Measurements from ENCODE around the gene ASCL5. TPM values are rescaled to one million over a fixed set of nuclear protein-coding genes. Genes with fewer than 3 reads are reported as not detected.

The ASCL5 gene
- total RNA-seq, 8 experiments from 2014 or later: 0.31 to 5.2 (median 1.2) TPM

- Histone ChIP-seq H3K4me1 (replicated peaks in 1 of 2) (no peaks in the 10 kb centered on the region), H3K4me3 (no peak overlapping the region), H3K27ac (no peak overlapping the region)
- 77 to 100% (median 91%) methylated on average over 1 to 7 of the region's 7 CpGs; no CpG with 5 or more reads in 3 of the 10 experiments for WGBS, 10 experiments
- no peak for ATAC-seq (replicated peaks in 6 of 8)
- in situ Hi-C loops (cut with MboI; ENCODE audit: low pct_unique_long_range_greater_than_20kb in 2 of 9, low sequenced_read_pairs in 9 of 9, unreplicated experiment in 9 of 9): no loop called here
Observed at GRCh38 chr1:201145816-201146215, 18.8 kb upstream of the ASCL5 start.

GRCh38 chr1:201145132-201145531 is 18.1 kb upstream of the ASCL5 start:
- no peak for ATAC-seq (replicated peaks in 6 of 8)
- whole genome bisulfite sequencing, 10 experiments: 17 to 100% (median 89%) methylated on average over 1 to 3 of the region's 3 CpGs; no CpG with 5 or more reads in 2 of the 10 experiments
- Histone ChIP-seq H3K4me3 (no peak overlapping the region), H3K27ac (no peak overlapping the region), H3K4me1 (replicated peaks in 1 of 2) (no peaks in the 10 kb centered on the region)
- in situ Hi-C loops (cut with MboI; ENCODE audit: low pct_unique_long_range_greater_than_20kb in 2 of 9, low sequenced_read_pairs in 9 of 9, unreplicated experiment in 9 of 9): no loop called here

DNA sequence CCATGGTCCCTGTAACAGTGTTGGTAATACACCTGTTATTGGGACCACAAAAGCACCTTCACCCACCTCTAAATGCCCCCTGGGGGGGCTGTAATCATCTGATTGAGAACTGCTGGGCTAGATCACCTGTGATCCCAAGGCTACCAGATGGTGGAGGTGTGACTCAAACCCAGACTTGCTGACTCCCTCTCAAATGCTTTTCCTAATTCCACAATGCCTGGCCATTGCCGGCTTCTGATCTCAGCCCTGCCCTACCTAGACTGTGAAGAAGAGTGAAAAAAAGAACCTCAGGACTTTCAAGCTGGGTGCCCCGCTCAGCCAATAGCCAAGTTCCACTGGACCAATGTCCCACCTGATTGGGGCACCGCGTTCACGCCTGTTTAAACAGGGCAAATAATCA is 17.7 kb upstream of the ASCL5 start:
- Histone ChIP-seq H3K4me3 (no peak overlapping the region), H3K27ac (no peak overlapping the region), H3K4me1 (replicated peaks in 1 of 2) (no peaks in the 10 kb centered on the region)
- WGBS, 10 experiments: 60 to 100% (median 67%) methylated on average over 2 to 5 of the region's 5 CpGs; no CpG with 5 or more reads in 3 of the 10 experiments
- in situ Hi-C loops (cut with MboI; ENCODE audit: low pct_unique_long_range_greater_than_20kb in 2 of 9, low sequenced_read_pairs in 9 of 9, unreplicated experiment in 9 of 9): no loop called here
- ATAC-seq (replicated peaks in 6 of 8): no peak

- 55 to 100% (median 83%) methylated on average over 2 to 11 of the region's 18 CpGs; no CpG with 5 or more reads in 2 of the 10 experiments for WGBS, 10 experiments
- Histone ChIP-seq H3K27ac (no peak overlapping the region), H3K4me3 (no peak overlapping the region), H3K4me1 (replicated peaks in 1 of 2) (no peaks in the 10 kb centered on the region)
- no peak for ATAC-seq (replicated peaks in 6 of 8)
- in situ Hi-C loops (cut with MboI; ENCODE audit: low pct_unique_long_range_greater_than_20kb in 2 of 9, low sequenced_read_pairs in 9 of 9, unreplicated experiment in 9 of 9): no loop called here
Observed at GRCh38 chr1:201143726-201144635, 17.0 kb upstream of the ASCL5 start.

DNA sequence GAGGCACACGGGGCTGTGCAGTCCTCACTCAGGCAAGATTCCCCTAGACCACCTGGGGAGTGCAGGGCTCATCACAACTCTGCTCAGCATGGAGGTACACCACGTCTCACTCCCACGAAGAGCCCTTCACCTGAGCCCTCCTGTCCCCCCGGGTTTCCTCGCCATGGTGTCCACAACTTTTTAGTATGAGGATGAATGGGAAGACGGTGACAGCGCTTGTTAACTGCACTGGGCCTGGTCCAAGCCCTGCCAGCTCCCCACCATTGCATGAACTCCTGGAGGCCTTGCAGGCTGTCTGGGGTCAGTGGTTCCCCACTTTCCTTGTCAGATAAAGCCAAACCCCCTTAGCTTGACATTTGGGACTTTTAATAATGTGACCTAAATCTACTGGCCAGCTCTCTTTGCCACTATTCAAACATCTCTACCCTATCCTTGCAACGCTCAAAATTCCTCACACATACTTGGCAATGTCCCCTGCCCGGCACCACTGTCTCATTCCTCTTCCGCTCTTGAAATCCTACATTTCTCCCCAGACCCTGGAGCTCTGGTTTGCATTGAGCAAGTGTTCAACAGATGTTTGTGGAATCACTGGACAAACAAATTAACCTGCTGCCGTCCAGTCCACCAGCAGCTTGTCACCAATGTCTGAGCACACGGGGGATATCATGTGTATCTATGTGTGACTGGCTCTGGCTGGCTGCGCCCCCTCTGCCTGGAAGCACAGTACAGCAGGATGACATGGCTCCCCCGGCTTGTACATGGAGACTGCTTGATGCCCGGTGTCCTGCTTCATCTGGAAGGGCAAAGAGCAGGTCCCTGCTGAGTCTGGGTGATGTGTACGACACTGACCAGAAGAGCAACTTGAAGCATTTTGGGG is 16.1 kb upstream of the ASCL5 start:
- ATAC-seq (replicated peaks in 6 of 8): peak in 1 of 8 experiments; percentile 50
- no peak overlapping the region for H3K27ac ChIP-seq

GRCh38 chr1:201142011-201142848 is 15.2 kb upstream of the ASCL5 start:
- ATAC-seq (replicated peaks in 6 of 8): peak in 3 of 8 experiments; percentile 51 to 85 (median 52)
- in situ Hi-C loops (cut with MboI; ENCODE audit: low pct_unique_long_range_greater_than_20kb in 2 of 9, low sequenced_read_pairs in 9 of 9, unreplicated experiment in 9 of 9): no loop called here
- H3K4me1 ChIP-seq (replicated peaks in 1 of 2): no peaks in the 10 kb centered on the region
- H3K4me3 ChIP-seq: no peak overlapping the region
- H3K27ac ChIP-seq: no peak overlapping the region
- 50 to 100% (median 97%) methylated on average over 1 to 15 of the region's 16 CpGs; no CpG with 5 or more reads in 2 of the 10 experiments for WGBS, 10 experiments

More for the DNA sequence above, 16.1 kb upstream of the ASCL5 start:
- no peak overlapping the region for H3K4me3 ChIP-seq
- WGBS, 10 experiments: 0 to 100% (median 91%) methylated on average over 1 to 14 of the region's 16 CpGs; no CpG with 5 or more reads in 1 of the 10 experiments
- in situ Hi-C loops (cut with MboI; ENCODE audit: low pct_unique_long_range_greater_than_20kb in 2 of 9, low sequenced_read_pairs in 9 of 9, unreplicated experiment in 9 of 9): no loop called here
- H3K4me1 ChIP-seq (replicated peaks in 1 of 2): no peaks in the 10 kb centered on the region

DNA sequence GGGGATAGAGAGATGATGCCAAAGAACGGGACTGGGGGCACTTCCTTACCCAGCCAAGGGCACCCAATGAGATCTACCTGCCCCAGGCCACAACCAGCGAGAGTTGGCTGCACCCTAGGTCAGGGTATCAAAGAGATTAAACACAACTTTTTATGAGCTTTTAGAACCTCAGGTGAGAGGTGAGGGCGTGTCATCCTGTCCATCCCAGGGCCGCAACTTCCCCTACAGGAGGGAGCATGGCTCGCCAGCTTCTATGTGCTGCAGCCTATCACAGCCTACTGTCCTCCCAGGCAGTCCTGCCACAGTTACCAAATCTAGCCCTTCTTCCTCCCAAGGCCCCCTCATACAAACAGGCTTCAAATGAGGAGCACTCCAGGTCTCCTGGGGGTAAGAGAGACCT is 14.4 kb upstream of the ASCL5 start:
- Histone ChIP-seq H3K27ac (no peak overlapping the region), H3K4me3 (no peak overlapping the region), H3K4me1 (replicated peaks in 1 of 2) (no peaks in the 10 kb centered on the region)
- ATAC-seq (replicated peaks in 6 of 8): no peak
- in situ Hi-C loops (cut with MboI; ENCODE audit: low pct_unique_long_range_greater_than_20kb in 2 of 9, low sequenced_read_pairs in 9 of 9, unreplicated experiment in 9 of 9): no loop called here
- WGBS, 10 experiments: 92 to 100% (median 98%) methylated on average over 2 to 4 of the region's 5 CpGs; no CpG with 5 or more reads in 6 of the 10 experiments

GRCh38 chr1:201140941-201141260 is 13.9 kb upstream of the ASCL5 start:
- Histone ChIP-seq H3K4me3 (no peak overlapping the region), H3K4me1 (replicated peaks in 1 of 2) (no peaks in the 10 kb centered on the region), H3K27ac (no peak overlapping the region)
- in situ Hi-C loops (cut with MboI; ENCODE audit: low pct_unique_long_range_greater_than_20kb in 2 of 9, low sequenced_read_pairs in 9 of 9, unreplicated experiment in 9 of 9): no loop called here
- WGBS, 10 experiments: 87 to 100% (median 94%) methylated on average over 1 to 8 of the region's 8 CpGs; no CpG with 5 or more reads in 4 of the 10 experiments
- ATAC-seq (replicated peaks in 6 of 8): no peak

DNA sequence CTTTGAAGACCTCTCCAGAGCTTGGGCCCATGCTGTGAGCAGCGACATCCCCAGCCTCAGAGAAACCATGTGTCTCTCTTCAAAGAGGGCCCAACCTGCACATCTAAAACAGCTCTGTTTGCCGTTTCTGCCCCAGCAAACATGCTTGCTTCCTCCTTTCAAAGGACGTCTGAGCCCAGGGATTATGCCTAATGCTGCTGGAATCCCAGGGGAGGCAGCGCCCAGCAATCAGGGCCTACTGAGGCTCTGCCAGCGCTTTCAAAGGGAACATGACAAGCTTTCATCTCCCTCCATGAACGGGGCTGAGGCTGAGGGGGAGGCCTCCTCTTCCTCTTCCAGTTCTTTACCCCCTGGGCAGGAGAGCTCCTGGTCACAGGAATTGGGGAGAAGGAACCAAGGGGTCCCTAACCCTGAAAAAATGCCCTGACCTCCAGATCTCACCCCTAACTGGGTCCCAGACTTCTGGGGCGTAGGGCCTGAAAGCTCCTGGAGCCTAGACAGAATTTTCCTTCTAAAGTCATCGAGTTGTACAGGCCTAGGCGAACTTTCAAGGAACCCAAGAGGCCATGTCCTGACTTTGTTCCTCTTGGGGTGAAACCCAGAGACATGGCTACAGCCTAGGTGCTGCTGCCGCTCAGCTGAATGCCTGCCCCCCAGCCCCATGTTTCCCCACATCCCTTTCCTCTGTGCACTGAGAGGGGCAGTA is 13.4 kb upstream of the ASCL5 start:
- Histone ChIP-seq H3K4me1 (replicated peaks in 1 of 2) (no peaks in the 10 kb centered on the region), H3K27ac (no peak overlapping the region), H3K4me3 (no peak overlapping the region)
- in situ Hi-C loops (cut with MboI; ENCODE audit: low pct_unique_long_range_greater_than_20kb in 2 of 9, low sequenced_read_pairs in 9 of 9, unreplicated experiment in 9 of 9): no loop called here
- no peak for ATAC-seq (replicated peaks in 6 of 8)
- WGBS, 10 experiments: 67 to 100% (median 82%) methylated on average over 1 to 8 of the region's 10 CpGs; no CpG with 5 or more reads in 2 of the 10 experiments

DNA sequence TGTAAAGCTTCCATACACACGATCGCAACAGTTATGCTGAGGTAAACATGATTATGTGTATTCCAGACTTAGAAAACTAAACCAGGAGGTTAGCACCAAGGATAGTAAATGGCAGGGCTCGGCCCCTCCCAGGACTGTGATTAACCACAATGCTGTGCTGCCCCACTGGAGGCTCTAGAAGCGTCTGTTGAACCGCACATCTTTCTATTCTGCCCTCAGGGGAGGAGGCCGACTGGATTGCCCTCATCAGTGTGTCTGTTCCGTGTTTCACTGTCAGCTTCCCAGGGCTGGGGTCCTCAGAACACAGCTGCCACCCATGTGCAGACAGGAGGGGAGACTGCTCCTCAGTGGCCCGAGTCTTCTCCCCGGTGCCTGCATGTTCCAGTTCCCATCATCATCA is 12.8 kb upstream of the ASCL5 start:
- ATAC-seq (replicated peaks in 6 of 8): no peak
- Histone ChIP-seq H3K4me1 (replicated peaks in 1 of 2) (no peaks in the 10 kb centered on the region), H3K27ac (no peak overlapping the region), H3K4me3 (no peak overlapping the region)
- in situ Hi-C loops (cut with MboI; ENCODE audit: low pct_unique_long_range_greater_than_20kb in 2 of 9, low sequenced_read_pairs in 9 of 9, unreplicated experiment in 9 of 9): no loop called here
- WGBS, 10 experiments: 87 to 100% (median 97%) methylated on average over 1 to 9 of the region's 9 CpGs; no CpG with 5 or more reads in 3 of the 10 experiments

DNA sequence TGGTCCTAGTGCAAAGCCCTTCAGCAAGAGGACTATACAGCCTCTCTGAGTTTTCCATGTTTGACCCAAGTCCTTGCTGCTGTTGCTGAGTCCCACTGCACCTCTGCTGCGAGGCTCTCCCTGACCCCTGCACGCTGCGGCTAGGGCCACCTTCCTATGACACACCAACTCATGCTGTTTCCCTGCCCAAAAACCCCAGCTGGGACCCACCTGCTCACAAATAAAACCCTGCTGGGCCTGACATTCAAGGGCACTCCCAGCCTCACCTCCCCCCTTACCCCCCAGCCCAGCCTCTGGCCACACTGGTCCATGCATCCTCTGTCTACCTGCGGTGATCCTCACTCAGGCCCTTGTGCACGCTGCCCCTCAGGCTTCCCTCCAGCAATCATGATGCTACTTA is 12.3 kb upstream of the ASCL5 start:
- in situ Hi-C loops (cut with MboI; ENCODE audit: low pct_unique_long_range_greater_than_20kb in 2 of 9, low sequenced_read_pairs in 9 of 9, unreplicated experiment in 9 of 9): no loop called here
- WGBS, 10 experiments: 92 to 100% (median 100%) methylated on average over 1 to 5 of the region's 5 CpGs; no CpG with 5 or more reads in 5 of the 10 experiments

DNA sequence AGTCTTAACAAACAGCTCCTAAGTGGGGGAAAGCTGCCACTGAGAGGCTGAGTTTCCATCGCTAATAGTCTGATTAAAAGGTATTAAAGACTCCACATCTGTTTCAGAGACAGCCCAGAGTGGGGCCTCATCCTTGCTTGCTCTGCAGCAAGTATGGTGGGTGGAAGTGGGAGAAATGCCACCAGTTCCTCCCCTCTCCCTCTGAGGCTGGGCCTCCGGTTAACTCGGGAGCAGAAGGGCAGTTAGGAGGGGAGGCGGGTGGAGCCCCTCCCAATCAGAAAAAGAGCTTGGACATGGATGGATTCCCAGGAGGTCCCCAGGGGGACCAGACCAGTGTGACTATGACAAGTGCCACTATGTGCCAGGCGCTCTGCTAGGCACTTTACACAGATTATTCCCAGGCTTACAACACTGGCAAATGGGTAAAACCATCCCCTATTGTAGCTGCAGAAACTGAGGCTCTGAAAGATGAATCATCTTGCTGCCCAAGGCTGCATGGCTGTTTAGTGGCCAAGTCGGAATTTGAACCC is 11.4 kb upstream of the ASCL5 start:
- ATAC-seq (replicated peaks in 6 of 8): no peak
- in situ Hi-C loops (cut with MboI; ENCODE audit: low pct_unique_long_range_greater_than_20kb in 2 of 9, low sequenced_read_pairs in 9 of 9, unreplicated experiment in 9 of 9): no loop called here
- 20 to 100% (median 89%) methylated on average over 1 to 5 of the region's 6 CpGs; no CpG with 5 or more reads in 5 of the 10 experiments for WGBS, 10 experiments
- no peaks in the 10 kb centered on the region for H3K4me1 ChIP-seq (replicated peaks in 1 of 2)
- H3K27ac ChIP-seq: no peak overlapping the region
- H3K4me3 ChIP-seq: no peak overlapping the region

More for the DNA sequence above, 12.3 kb upstream of the ASCL5 start:
- Histone ChIP-seq H3K4me3 (no peak overlapping the region), H3K27ac (no peak overlapping the region), H3K4me1 (replicated peaks in 1 of 2) (no peaks in the 10 kb centered on the region)
- no peak for ATAC-seq (replicated peaks in 6 of 8)
